ENCODE results near the gene ANKS1A.
A peak's percentile ranks its signal among the peaks of the same experiment; 100 is the strongest.

ANKS1A gene

DNA sequence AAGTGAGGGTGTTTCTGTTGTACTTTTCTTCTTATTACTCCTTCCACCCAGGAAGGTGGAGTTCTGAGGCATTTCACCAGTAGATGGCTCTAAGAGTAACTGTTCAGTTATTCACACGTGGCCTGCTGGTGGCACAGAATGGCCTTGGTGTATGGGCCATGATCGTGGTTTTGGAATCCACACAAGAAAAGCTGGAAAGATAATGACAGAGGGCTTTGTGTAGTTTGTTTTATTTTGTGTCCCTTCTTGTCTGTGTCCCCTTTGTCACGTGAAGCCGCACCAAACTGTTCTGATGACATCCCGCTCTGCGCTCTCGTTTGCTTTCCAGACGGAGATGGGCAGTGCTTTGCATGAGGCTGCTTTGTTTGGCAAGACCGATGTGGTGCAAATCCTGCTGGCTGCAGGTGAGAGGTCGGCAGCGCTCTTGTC is 93.4 kb downstream of the ANKS1A start:
- Histone ChIP-seq H3K27ac (no peak overlapping the region), H3K4me3 (ENCODE audit: low read depth, low read length) (no peak overlapping the region), H3K27me3 (replicated peaks) (no peaks in the 10 kb centered on the region), H3K36me3 (replicated peaks) (peaks cover 8% of the 10 kb centered on the region)
- in situ Hi-C loops (cut with HindIII; ENCODE audit: low pct_ligation_motif_present, low sequenced_read_pairs) = loop anchor here (25.0 kb wide), 1 partner anchor 255 kb away; no protein-coding TSS in a partner anchor
- peak; percentile 21 for DNase-seq
- TF ChIP-seq, protein P1, sequence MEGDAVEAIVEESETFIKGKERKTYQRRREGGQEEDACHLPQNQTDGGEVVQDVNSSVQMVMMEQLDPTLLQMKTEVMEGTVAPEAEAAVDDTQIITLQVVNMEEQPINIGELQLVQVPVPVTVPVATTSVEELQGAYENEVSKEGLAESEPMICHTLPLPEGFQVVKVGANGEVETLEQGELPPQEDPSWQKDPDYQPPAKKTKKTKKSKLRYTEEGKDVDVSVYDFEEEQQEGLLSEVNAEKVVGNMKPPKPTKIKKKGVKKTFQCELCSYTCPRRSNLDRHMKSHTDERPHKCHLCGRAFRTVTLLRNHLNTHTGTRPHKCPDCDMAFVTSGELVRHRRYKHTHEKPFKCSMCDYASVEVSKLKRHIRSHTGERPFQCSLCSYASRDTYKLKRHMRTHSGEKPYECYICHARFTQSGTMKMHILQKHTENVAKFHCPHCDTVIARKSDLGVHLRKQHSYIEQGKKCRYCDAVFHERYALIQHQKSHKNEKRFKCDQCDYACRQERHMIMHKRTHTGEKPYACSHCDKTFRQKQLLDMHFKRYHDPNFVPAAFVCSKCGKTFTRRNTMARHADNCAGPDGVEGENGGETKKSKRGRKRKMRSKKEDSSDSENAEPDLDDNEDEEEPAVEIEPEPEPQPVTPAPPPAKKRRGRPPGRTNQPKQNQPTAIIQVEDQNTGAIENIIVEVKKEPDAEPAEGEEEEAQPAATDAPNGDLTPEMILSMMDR (IDR thresholded peaks at IDR 0.05; ENCODE audit: low read depth, low read length, missing control alignments) = peak; percentile 54

DNA sequence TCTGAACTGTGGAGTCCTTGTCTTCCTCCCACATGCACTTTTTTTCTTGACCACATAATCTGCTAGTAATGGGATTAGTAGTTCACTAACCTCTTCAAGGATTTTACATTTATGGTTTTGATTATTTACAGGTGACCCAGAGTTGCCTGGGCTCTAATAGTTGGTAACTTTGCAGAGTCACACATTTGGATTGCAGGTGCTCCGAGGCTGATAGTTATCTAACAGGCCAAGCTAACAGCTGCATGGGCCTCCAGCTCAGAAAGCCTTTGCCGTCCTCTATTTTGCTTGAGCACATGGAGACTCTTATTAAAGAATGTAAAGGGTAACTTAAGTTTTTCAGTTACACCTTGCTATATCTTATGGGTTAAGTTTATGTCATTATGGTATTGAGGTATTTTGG is 95.4 kb downstream of the ANKS1A start:
- H3K4me3 ChIP-seq (ENCODE audit: low read depth, low read length) = no peak overlapping the region
- H3K27me3 ChIP-seq (replicated peaks) = no peaks in the 10 kb centered on the region
- DNase-seq = no peak
- H3K36me3 ChIP-seq (replicated peaks) = peaks cover 9% of the 10 kb centered on the region
- no peak overlapping the region for H3K27ac ChIP-seq
- TF ChIP-seq, protein P1 (IDR thresholded peaks at IDR 0.05; ENCODE audit: low read depth, low read length, missing control alignments) = no peak
- in situ Hi-C loops (cut with HindIII; ENCODE audit: low pct_ligation_motif_present, low sequenced_read_pairs) = loop anchor here (25.0 kb wide), 1 partner anchor 253 kb away; no protein-coding TSS in a partner anchor

DNA sequence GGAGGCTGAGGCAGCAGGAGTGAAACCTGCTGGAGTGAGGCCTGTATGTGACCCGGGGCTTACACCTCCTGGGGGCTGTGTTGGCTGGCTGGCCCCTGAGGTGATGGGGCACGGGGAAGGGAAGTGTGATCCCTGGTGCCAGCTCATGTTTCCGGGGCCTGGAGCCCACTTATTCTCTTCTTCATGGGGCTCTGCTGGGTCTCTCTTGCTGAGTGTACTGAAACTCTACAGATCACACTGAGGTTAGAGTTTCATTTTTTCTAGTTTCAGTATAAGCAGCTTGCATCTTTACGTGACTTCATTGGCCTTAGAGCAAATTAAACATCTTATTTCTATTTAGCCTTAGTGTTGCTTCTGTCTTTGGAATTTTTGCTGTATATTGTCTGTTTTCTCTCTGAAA is 96.2 kb downstream of the ANKS1A start:
- no peak for DNase-seq
- peaks cover 11% of the 10 kb centered on the region for H3K36me3 ChIP-seq (replicated peaks)
- no peak overlapping the region for H3K4me3 ChIP-seq (ENCODE audit: low read depth, low read length)
- TF ChIP-seq, protein P1 (IDR thresholded peaks at IDR 0.05; ENCODE audit: low read depth, low read length, missing control alignments) = no peak
- in situ Hi-C loops (cut with HindIII; ENCODE audit: low pct_ligation_motif_present, low sequenced_read_pairs) = loop anchor here (25.0 kb wide), 1 partner anchor 252 kb away; no protein-coding TSS in a partner anchor
- H3K27ac ChIP-seq = no peak overlapping the region
- H3K27me3 ChIP-seq (replicated peaks) = no peaks in the 10 kb centered on the region

DNA sequence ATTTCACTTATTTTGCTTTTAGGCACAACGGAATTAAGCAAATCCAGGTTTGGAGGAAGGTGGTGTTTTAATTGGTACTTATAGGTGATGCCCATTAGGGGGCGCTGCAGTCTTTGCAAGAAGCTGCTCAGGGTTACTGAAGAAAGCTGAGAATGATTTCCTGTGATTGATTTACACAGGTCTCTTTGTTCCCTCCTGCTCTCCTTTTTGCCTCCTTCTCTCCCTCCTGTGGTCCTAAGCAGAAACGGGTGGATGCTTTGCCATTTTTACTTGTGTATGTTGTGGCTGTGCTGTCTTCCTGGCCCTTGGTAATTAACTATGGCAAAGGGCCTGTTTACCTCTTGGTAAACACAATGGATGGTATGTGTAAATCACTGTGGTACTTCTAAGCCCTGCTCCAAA is 97.8 kb downstream of the ANKS1A start:
- in situ Hi-C loops (cut with HindIII; ENCODE audit: low pct_ligation_motif_present, low sequenced_read_pairs) = loop anchor here (25.0 kb wide), 1 partner anchor 250 kb away; no protein-coding TSS in a partner anchor
- peaks cover 8% of the 10 kb centered on the region for H3K36me3 ChIP-seq (replicated peaks)
- H3K4me3 ChIP-seq (ENCODE audit: low read depth, low read length) = no peak overlapping the region
- TF ChIP-seq, protein P1 (IDR thresholded peaks at IDR 0.05; ENCODE audit: low read depth, low read length, missing control alignments) = peak; percentile 80
- no peak overlapping the region for H3K27ac ChIP-seq
- DNase-seq = peak; percentile 65
- H3K27me3 ChIP-seq (replicated peaks) = no peaks in the 10 kb centered on the region

DNA sequence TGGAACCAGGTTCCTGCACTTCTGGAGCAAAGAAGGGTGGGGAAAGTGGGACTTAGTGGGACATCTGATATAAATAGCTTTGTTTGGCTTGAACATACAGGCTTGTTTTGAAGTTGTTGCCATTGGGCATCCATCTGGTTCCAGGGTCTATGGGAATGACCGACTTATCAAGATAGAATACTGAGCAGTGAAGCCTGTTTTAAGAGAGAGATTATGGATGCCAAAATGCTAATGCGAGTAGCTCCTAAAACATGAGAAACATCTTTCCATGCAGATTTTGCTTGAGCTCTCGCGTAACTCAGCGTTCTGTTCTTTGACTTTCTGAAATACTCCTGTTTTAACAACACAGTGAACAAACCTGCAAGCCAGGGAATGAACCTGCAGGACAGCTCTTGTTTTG is 98.5 kb downstream of the ANKS1A start:
- TF ChIP-seq, protein P1 (IDR thresholded peaks at IDR 0.05; ENCODE audit: low read depth, low read length, missing control alignments) = no peak
- Histone ChIP-seq H3K27ac (no peak overlapping the region), H3K27me3 (replicated peaks) (no peaks in the 10 kb centered on the region), H3K36me3 (replicated peaks) (peaks cover 7% of the 10 kb centered on the region), H3K4me3 (ENCODE audit: low read depth, low read length) (no peak overlapping the region)
- in situ Hi-C loops (cut with HindIII; ENCODE audit: low pct_ligation_motif_present, low sequenced_read_pairs) = loop anchor here (25.0 kb wide), 1 partner anchor 250 kb away; no protein-coding TSS in a partner anchor
- DNase-seq = no peak

Measured in brain microvascular endothelial cell (primary cell).